Neuronal stem cell (in vitro differentiated cells): ENCODE measurements around the gene ZSCAN10.
"Not testable (repeated sequence)": the region's sequence is repeated elsewhere in the genome, so short reads cannot be mapped to it uniquely, and the experiment has no call there.

Experiments
- DNase-seq: peaks from one replicate; pipeline ENCODE4 v3.0.0-alpha.2; 2013; ENCODE audit warnings: low spot score
- H2AFZ ChIP-seq: one replicate; pipeline ENCODE4 v1.6.1; 2013; ENCODE audit warnings: mild to moderate bottlenecking, low read length, inconsistent platforms
- H2AK5ac ChIP-seq: 2 replicates; pipeline ENCODE4 v1.6.1; 2013; ENCODE audit warnings: low read depth, mild to moderate bottlenecking, inconsistent platforms, low read length, moderate library complexity, mixed read lengths
- H2BK120ac ChIP-seq: 2 replicates; pipeline ENCODE4 v1.6.1; 2013; ENCODE audit warnings: low read depth, mild to moderate bottlenecking, inconsistent platforms, low read length, moderate library complexity, mixed read lengths
- H2BK12ac ChIP-seq: one replicate; pipeline ENCODE4 v1.6.1; 2013; ENCODE audit warnings: low read length, inconsistent platforms
- H2BK15ac ChIP-seq: 2 replicates; pipeline ENCODE4 v1.6.1; 2013; ENCODE audit warnings: mild to moderate bottlenecking, low read length, inconsistent platforms, mixed read lengths
- H2BK5ac ChIP-seq: one replicate; pipeline ENCODE4 v1.6.1; 2013; ENCODE audit warnings: inconsistent platforms, mild to moderate bottlenecking, low read length, moderate library complexity
- H3K14ac ChIP-seq: one replicate; pipeline ENCODE4 v1.6.1; 2013; ENCODE audit warnings: low read length, inconsistent platforms
- H3K18ac ChIP-seq: 2 replicates; pipeline ENCODE4 v1.6.1; 2013; ENCODE audit warnings: low read length, inconsistent platforms
- H3K23ac ChIP-seq: 2 replicates; pipeline ENCODE4 v1.6.1; 2013; ENCODE audit warnings: low read depth, mild to moderate bottlenecking, mixed read lengths, low read length, inconsistent platforms; ENCODE audit not compliant: poor library complexity
- H3K27ac ChIP-seq: replicated peaks from 3 replicates; pipeline ENCODE4 v1.5.1; 2013; ENCODE audit warnings: low read length, inconsistent platforms
- H3K27me3 ChIP-seq, 3 experiments: 2 replicates each; pipeline ENCODE4 v1.6.1; 2013; ENCODE audit warnings: low read length in 3 of 3, mild to moderate bottlenecking in 2 of 3, inconsistent platforms in 1 of 3, low read depth in 1 of 3, mixed read lengths in 1 of 3, moderate library complexity in 1 of 3; ENCODE audit not compliant: control insufficient read depth in 3 of 3, insufficient read depth in 3 of 3
- H3K36me3 ChIP-seq, 2 donors: replicated peaks in 1 of 2; 2 replicates each; pipeline ENCODE4 v1.6.1; 2013; ENCODE audit warnings: low read length in 2 of 2; ENCODE audit not compliant: control insufficient read depth in 2 of 2, insufficient read depth in 2 of 2
- H3K4ac ChIP-seq: 2 replicates; pipeline ENCODE4 v1.6.1; 2013; ENCODE audit warnings: inconsistent platforms, mild to moderate bottlenecking, low read length, moderate library complexity
- H3K4me1 ChIP-seq, 2 donors: 1 replicate in 1 of 2; 2 replicates in 1 of 2; pipeline ENCODE4 v1.6.1; 2013; ENCODE audit warnings: low read length in 2 of 2, low read depth in 1 of 2; ENCODE audit not compliant: control insufficient read depth in 2 of 2, insufficient read depth in 1 of 2
- H3K4me2 ChIP-seq: one replicate; pipeline ENCODE4 v1.6.1; 2013; ENCODE audit warnings: mild to moderate bottlenecking, low read length, inconsistent platforms; ENCODE audit not compliant: insufficient read depth, poor library complexity, severe bottlenecking
- H3K4me3 ChIP-seq, 2 donors: 2 replicates each; pipeline ENCODE4 v1.5.1; 2013; ENCODE audit warnings: low read length in 2 of 2, mild to moderate bottlenecking in 2 of 2, inconsistent platforms in 1 of 2, moderate library complexity in 1 of 2
- H3K79me1 ChIP-seq: one replicate; pipeline ENCODE4 v1.6.1; 2013; ENCODE audit warnings: low read depth, mild to moderate bottlenecking, inconsistent platforms, low read length, moderate library complexity
- H3K9ac ChIP-seq: one replicate; pipeline ENCODE4 v1.6.1; 2013; ENCODE audit warnings: mild to moderate bottlenecking, low read depth, low read length, inconsistent platforms; ENCODE audit not compliant: poor library complexity
- H3K9me3 ChIP-seq, 2 donors: replicated peaks in 1 of 2; 2 replicates each; pipeline versions ENCODE3 to v1.6.1; 2013; ENCODE audit warnings: low read length in 2 of 2, mild to moderate bottlenecking in 2 of 2, inconsistent platforms in 1 of 2, low read depth in 1 of 2, mixed read lengths in 1 of 2, moderate library complexity in 1 of 2; ENCODE audit not compliant: control insufficient read depth in 2 of 2, insufficient read depth in 1 of 2
- H4K8ac ChIP-seq: one replicate; pipeline ENCODE4 v1.6.1; 2013; ENCODE audit warnings: low read depth, mild to moderate bottlenecking, inconsistent platforms, low read length, moderate library complexity
- H4K91ac ChIP-seq: one replicate; pipeline ENCODE4 v1.6.1; 2013; ENCODE audit warnings: low read length, low read depth, mild to moderate bottlenecking, inconsistent platforms; ENCODE audit not compliant: poor library complexity
- WGBS, 2 donors: extraction: QIAGEN DNeasy Blood & Tissue Kit; methylation state at CpG; one replicate each; pipeline ENCODE4 v1.1.7; 2013; ENCODE audit warnings: missing lambda C conversion rate in 2 of 2, mixed read lengths in 1 of 2; ENCODE audit not compliant: insufficient read length in 2 of 2, insufficient replicate concordance in 1 of 2; ENCODE audit errors: extremely low coverage in 2 of 2; 5-methylcytosine and 5-hydroxymethylcytosine counted together

ZSCAN10 gene

DNA sequence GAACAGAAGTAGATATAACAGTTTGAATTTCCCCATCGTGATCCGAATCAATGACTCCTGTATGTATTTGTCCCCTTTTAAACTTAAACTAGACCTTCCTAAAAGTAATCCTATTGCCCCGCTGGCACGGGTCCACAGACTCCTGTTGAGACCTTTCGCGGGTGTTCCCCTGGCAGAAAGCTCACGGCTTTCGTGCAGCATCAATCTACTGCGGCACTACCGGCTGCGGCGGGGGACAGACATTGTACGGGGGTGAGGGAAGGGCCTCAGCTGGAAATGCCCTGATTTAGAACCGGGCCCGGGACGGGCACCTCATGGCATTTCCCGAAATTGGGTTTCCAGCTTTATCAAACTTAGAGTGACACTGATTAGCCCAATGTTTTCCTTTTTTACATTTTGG is 19.1 kb downstream of the ZSCAN10 start:
- Histone ChIP-seq H3K4me3 (no peak overlapping the region), H3K36me3 (no peaks in the 10 kb centered on the region), H2BK5ac (no peak overlapping the region), H2BK12ac (no peak overlapping the region), H3K4me1 (no peaks in the 10 kb centered on the region), H3K23ac (no peak overlapping the region), H3K9ac (no peak overlapping the region), H3K18ac (no peak overlapping the region), H2BK120ac (no peak overlapping the region), H2AFZ (no peak overlapping the region), H3K14ac (no peak overlapping the region), H4K91ac (no peak overlapping the region), H2BK15ac (no peak overlapping the region), H3K27ac (no peak overlapping the region), H3K27me3 (peaks cover 0 to 25% (median 0%) of the 10 kb centered on the region in 3 experiments), H3K4me2 (no peak overlapping the region), H2AK5ac (no peak overlapping the region), H4K8ac (no peak overlapping the region), H3K4ac (no peak overlapping the region), H3K79me1 (no peaks in the 10 kb centered on the region), H3K9me3 (no peaks in the 10 kb centered on the region)
- no peak for DNase-seq
- no CpG with 5 or more reads among the region's 17 CpGs for WGBS, 2 donors

DNA sequence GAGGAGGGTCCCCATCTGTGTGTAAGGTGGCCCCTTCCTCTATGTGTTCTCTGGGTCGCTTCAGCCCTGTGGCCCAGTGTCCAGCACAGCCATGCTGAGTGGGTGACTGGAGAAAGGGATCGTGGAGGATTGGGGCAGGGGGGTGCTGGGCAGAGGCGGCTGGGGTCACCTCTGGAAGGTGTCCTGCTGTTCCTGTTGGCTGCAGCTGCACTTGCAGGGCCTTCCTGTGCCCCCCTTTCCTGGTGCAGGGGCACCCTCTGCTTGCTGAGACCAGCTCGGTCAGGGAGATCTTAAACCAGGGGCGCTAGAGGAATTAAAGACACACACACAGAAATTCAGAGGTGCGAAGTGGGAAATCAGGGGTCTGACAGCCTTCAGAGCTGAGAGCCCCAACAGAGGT is 22.5 kb downstream of the ZSCAN10 start:
- H3K9ac ChIP-seq: peak overlapping the region; percentile 4
- no peak overlapping the region for H2BK15ac ChIP-seq
- H2AFZ ChIP-seq: no peak overlapping the region
- peak overlapping the region; percentile 22 for H2BK12ac ChIP-seq
- no peak overlapping the region for H4K91ac ChIP-seq
- H2BK120ac ChIP-seq: no peak overlapping the region
- H3K23ac ChIP-seq: no peak overlapping the region
- H3K14ac ChIP-seq: no peak overlapping the region
- H3K4me1 ChIP-seq: peaks cover 0 to 2% of the 10 kb centered on the region in 2 donors
- no peaks in the 10 kb centered on the region for H3K79me1 ChIP-seq
- H3K4me2 ChIP-seq: no peak overlapping the region
- H2BK5ac ChIP-seq: peak overlapping the region; percentile 39
- H3K4me3 ChIP-seq: no peak overlapping the region
- WGBS, 2 donors: no CpG with 5 or more reads among the region's 6 CpGs
- H3K27ac ChIP-seq: no peak overlapping the region
- H3K9me3 ChIP-seq: no peaks in the 10 kb centered on the region
- DNase-seq: no peak
- H3K18ac ChIP-seq: no peak overlapping the region
- H4K8ac ChIP-seq: no peak overlapping the region
- no peak overlapping the region for H2AK5ac ChIP-seq
- H3K36me3 ChIP-seq: no peaks in the 10 kb centered on the region
- H3K4ac ChIP-seq: no peak overlapping the region
- peaks cover 0 to 36% (median 0%) of the 10 kb centered on the region in 3 experiments for H3K27me3 ChIP-seq

GRCh38 chr16:3075946-3076345 is 23.1 kb downstream of the ZSCAN10 start:
- H3K36me3 ChIP-seq, H3K23ac ChIP-seq, H2BK12ac ChIP-seq, H3K4me1 ChIP-seq, H3K14ac ChIP-seq, H3K4ac ChIP-seq, H4K91ac ChIP-seq, H2BK120ac ChIP-seq, H3K9ac ChIP-seq, H3K4me2 ChIP-seq, H3K4me3 ChIP-seq, H3K9me3 ChIP-seq, H2AFZ ChIP-seq, H3K27ac ChIP-seq, H2BK15ac ChIP-seq, H3K79me1 ChIP-seq, H4K8ac ChIP-seq, DNase-seq, H3K18ac ChIP-seq: not testable (repeated sequence)
- peak overlapping the region; percentile 35 for H2AK5ac ChIP-seq
- no CpG with 5 or more reads among the region's 6 CpGs for WGBS, 2 donors
- H2BK5ac ChIP-seq: peak overlapping the region; percentile 39
- peaks cover 0 to 38% (median 0%) of the 10 kb centered on the region in 3 experiments for H3K27me3 ChIP-seq

DNA sequence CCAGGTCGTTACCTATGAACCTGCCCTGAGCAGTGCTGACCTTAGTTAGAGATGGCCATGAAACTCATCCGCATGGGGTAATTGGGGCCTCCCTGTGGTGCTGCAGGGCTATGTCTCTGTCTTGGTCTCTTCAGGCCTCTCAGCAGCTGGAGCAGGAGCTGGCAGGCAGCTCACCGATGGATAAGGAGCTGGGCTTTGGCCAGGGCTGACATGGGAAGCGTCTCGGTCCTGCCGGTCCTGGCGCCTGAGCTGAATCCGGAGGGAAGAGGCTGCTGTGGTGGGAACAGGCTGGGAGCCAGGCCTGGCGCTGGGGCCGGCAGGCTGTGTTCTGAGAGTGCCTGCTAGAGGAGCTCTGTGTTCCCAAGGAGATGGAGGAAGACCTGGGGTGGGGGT is 23.6 kb downstream of the ZSCAN10 start:
- DNase-seq: no peak
- Histone ChIP-seq H2BK15ac (no peak overlapping the region), H3K9me3 (no peaks in the 10 kb centered on the region), H2AFZ (no peak overlapping the region), H3K9ac (no peak overlapping the region), H3K4ac (no peak overlapping the region), H2BK5ac (no peak overlapping the region), H2BK120ac (no peak overlapping the region), H3K4me3 (no peak overlapping the region), H2AK5ac (no peak overlapping the region), H4K91ac (no peak overlapping the region), H3K27ac (no peak overlapping the region), H3K14ac (no peak overlapping the region), H4K8ac (no peak overlapping the region), H3K4me2 (no peak overlapping the region), H3K18ac (no peak overlapping the region), H3K23ac (no peak overlapping the region), H3K27me3 (peaks cover 0 to 39% (median 0%) of the 10 kb centered on the region in 3 experiments), H2BK12ac (no peak overlapping the region), H3K4me1 (peaks cover 0 to 2% of the 10 kb centered on the region in 2 donors), H3K79me1 (no peaks in the 10 kb centered on the region), H3K36me3 (no peaks in the 10 kb centered on the region)
- no CpG with 5 or more reads among the region's 10 CpGs for WGBS, 2 donors
